Activated T-helper 1 cell treated with anti-CD3 and anti-CD28 coated beads, Interleukin-12 subunit alpha, Interleukin-12 subunit beta, Interleukin-2, Interleukin-4 antibody, amounts not matched to agents 30 ng/mL and 10 ng/mL and 1 ng/mL, durations not matched to agents 14 hours and 24 hours and 36 hours (primary cell): Measurements from ENCODE around the gene TLL2. TPM values are rescaled to one million over a fixed set of nuclear protein-coding genes. Genes with fewer than 3 reads are reported as not detected.

Experiments used
- DNase-seq: peaks from one replicate; pipeline ENCODE4 v3.0.0; 2021; ENCODE audit warnings: low spot score
- H3K27ac Mint-ChIP-seq: one replicate; pipeline ENCODE4 v1.8.0; 2021; ENCODE audit warnings: mild to moderate bottlenecking, mixed read lengths
- H3K27me3 Mint-ChIP-seq: one replicate; pipeline ENCODE4 v1.8.0; 2022; ENCODE audit warnings: mild to moderate bottlenecking, moderate library complexity, mixed read lengths; ENCODE audit not compliant: insufficient read depth
- H3K36me3 Mint-ChIP-seq: one replicate; pipeline ENCODE4 v1.8.0; 2021; ENCODE audit warnings: low read depth, mixed read lengths
- H3K4me1 Mint-ChIP-seq: one replicate; pipeline ENCODE4 v1.8.0; 2021; ENCODE audit warnings: low read depth, mixed read lengths
- H3K4me3 Mint-ChIP-seq: one replicate; pipeline ENCODE4 v1.8.0; 2021; ENCODE audit warnings: mild to moderate bottlenecking, moderate library complexity, mixed read lengths
- H3K9me3 Mint-ChIP-seq: one replicate; pipeline ENCODE4 v1.8.0; 2021; ENCODE audit warnings: mixed read lengths
- intact Hi-C: fragments of 100-400 bp; cut with micrococcal nuclease; formaldehyde crosslinking; loops from one replicate; pipeline ENCODE4 v1.15.1; 2024
- total RNA-seq: library from RNA; stranded (reverse); gene quantifications from 2 replicates; pipeline ENCODE4 v1.2.3, GENCODE V29; 2022

The TLL2 gene
- total RNA-seq, 1 donor from 2014 or later = not detected

DNA sequence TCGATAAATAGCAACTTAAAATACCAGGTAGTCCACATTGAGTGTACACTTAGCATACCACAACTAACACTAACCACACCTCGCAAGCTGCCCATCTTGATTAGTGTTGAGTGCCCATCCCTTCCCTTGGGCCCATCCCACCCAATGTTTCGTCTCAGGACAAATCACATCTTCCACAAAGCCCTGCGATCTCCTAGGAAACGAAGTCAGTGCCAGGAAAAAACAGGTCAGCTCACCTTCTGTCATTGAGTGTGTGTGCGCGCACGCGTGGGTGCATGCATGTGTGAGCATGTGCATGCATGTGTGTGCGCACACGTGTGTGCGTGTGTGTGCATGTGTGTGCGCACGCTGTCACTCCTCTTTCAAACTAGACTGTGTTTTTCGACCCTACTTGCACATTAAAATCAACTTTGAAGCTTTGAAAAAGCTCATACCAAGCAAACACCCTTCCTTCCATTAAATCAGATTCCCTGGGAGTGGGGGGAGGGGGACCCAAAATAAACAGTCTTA, 106.1 kb downstream of the TLL2 start:
- H3K27me3 Mint-ChIP-seq = peaks cover 13% of the 10 kb centered on the region
- no peak overlapping the region for H3K27ac Mint-ChIP-seq
- H3K4me3 Mint-ChIP-seq = no peak overlapping the region
- no peaks in the 10 kb centered on the region for H3K9me3 Mint-ChIP-seq
- intact Hi-C loops = no loop called here
- no peaks in the 10 kb centered on the region for H3K36me3 Mint-ChIP-seq
- no peaks in the 10 kb centered on the region for H3K4me1 Mint-ChIP-seq
- DNase-seq = no peak

DNA sequence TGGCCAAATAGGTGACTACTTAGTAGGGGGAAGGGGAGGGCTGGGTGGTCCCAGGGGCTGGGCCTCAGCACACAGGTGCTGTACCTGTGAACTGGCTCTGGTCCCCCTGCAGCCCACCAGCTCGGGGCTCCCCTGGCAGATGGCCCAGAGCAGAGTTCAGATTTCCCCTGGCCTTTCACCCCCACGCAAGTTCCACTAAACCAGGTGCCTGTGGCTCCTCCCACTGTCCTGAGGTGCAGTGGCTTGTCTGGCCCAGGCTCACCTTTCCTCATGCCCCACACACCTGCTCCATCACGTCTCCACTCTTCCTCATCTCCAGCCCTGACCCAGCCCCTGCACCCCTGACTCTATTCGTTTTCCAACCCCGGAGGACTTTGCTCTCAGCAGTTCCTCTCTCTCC, 107.6 kb downstream of the TLL2 start:
- Mint-ChIP-seq H3K36me3 (no peaks in the 10 kb centered on the region), H3K27ac (no peak overlapping the region), H3K4me1 (no peaks in the 10 kb centered on the region), H3K9me3 (no peaks in the 10 kb centered on the region), H3K4me3 (no peak overlapping the region), H3K27me3 (peaks cover 10% of the 10 kb centered on the region)
- no peak for DNase-seq
- intact Hi-C loops = no loop called here

DNA sequence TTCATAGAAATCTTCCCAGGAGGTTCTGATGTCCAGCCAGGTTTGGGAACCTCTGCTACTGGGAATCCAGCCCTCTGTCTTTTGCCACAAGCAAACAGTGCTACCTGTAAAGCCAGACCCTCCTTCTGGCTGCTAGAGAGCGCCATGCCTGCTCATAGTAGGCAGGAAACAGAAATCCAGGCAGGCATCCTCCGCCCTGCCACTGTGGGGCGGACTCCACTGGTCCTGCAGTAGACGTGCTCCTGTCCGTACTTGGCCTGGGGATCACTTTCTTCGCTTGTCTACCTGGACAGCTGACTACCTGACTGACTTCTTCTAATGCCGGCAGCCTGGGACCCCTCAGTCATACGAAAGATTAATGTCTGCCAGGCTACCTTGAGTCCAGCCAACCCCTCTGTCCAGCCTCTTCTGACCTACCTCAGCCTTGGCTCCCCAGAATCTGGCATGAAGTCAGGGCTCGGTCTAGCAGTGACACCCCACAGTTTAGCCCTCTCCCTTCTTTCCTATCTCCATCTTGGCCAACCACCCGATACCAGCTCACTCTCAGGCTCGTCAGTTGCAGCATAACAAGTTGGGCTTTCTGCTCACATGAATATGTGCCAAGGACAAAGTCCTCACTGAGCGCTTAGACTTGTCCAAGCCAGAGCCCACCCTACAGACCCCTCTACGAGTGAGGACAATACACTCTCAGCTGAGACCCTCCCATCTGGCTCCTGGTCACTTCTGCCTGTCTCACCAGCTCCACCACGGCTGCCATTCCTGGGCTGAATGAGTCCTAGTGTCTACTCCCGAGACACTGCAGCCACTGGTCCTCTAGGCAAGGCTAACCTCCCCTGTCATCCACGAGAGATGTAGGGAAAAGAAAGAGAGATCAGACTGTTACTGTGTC, 111.1 kb downstream of the TLL2 start:
- no peaks in the 10 kb centered on the region for H3K4me1 Mint-ChIP-seq
- intact Hi-C loops = no loop called here

DNA sequence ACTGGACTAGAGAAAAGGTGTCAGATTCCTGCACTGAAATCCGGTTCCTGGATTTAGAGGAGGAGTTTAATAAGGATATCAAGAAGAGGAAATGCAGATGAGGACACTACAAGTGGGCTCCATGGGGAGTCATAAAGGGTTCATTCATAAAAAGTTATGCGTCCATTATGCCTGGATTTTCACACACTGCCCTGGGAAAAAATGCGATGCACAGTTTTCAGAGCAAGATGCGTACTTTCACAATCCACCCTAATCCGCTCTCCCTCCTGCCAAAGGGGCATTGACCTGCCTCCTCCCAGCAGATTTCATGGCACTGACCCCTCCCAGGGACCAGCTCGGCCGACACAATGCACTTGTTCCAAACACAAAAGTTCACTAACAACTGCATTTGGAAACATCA, 112.7 kb downstream of the TLL2 start:
- peaks cover 24% of the 10 kb centered on the region for H3K27me3 Mint-ChIP-seq

More for the DNA sequence above, 111.1 kb downstream of the TLL2 start:
- no peak overlapping the region for H3K4me3 Mint-ChIP-seq
- H3K9me3 Mint-ChIP-seq = no peaks in the 10 kb centered on the region
- peaks cover 21% of the 10 kb centered on the region for H3K27me3 Mint-ChIP-seq
- no peak for DNase-seq
- H3K27ac Mint-ChIP-seq = no peak overlapping the region
- no peaks in the 10 kb centered on the region for H3K36me3 Mint-ChIP-seq

GRCh38 chr10:96400465-96400864, 113.3 kb downstream of the TLL2 start:
- peaks cover 29% of the 10 kb centered on the region for H3K27me3 Mint-ChIP-seq
- no peak overlapping the region for H3K27ac Mint-ChIP-seq
- H3K9me3 Mint-ChIP-seq = no peaks in the 10 kb centered on the region
- H3K4me3 Mint-ChIP-seq = no peak overlapping the region
- H3K4me1 Mint-ChIP-seq = no peaks in the 10 kb centered on the region
- H3K36me3 Mint-ChIP-seq = no peaks in the 10 kb centered on the region
- intact Hi-C loops = no loop called here
- no peak for DNase-seq

More for the DNA sequence above, 112.7 kb downstream of the TLL2 start:
- H3K9me3 Mint-ChIP-seq = no peaks in the 10 kb centered on the region
- H3K4me1 Mint-ChIP-seq = no peaks in the 10 kb centered on the region
- no peaks in the 10 kb centered on the region for H3K36me3 Mint-ChIP-seq
- DNase-seq = no peak
- H3K27ac Mint-ChIP-seq = no peak overlapping the region
- intact Hi-C loops = no loop called here
- H3K4me3 Mint-ChIP-seq = no peak overlapping the region

- H3K4me1 Mint-ChIP-seq = no peaks in the 10 kb centered on the region
- intact Hi-C loops = loop anchor here (5.0 kb wide), 1 partner anchor 244 kb away; no protein-coding TSS in a partner anchor
- no peak overlapping the region for H3K27ac Mint-ChIP-seq
- H3K27me3 Mint-ChIP-seq = peaks cover 36% of the 10 kb centered on the region
- H3K36me3 Mint-ChIP-seq = no peaks in the 10 kb centered on the region
- no peak for DNase-seq
- H3K4me3 Mint-ChIP-seq = no peak overlapping the region
- no peaks in the 10 kb centered on the region for H3K9me3 Mint-ChIP-seq
Measured at GRCh38 chr10:96397902-96398301, 115.8 kb downstream of the TLL2 start.

DNA sequence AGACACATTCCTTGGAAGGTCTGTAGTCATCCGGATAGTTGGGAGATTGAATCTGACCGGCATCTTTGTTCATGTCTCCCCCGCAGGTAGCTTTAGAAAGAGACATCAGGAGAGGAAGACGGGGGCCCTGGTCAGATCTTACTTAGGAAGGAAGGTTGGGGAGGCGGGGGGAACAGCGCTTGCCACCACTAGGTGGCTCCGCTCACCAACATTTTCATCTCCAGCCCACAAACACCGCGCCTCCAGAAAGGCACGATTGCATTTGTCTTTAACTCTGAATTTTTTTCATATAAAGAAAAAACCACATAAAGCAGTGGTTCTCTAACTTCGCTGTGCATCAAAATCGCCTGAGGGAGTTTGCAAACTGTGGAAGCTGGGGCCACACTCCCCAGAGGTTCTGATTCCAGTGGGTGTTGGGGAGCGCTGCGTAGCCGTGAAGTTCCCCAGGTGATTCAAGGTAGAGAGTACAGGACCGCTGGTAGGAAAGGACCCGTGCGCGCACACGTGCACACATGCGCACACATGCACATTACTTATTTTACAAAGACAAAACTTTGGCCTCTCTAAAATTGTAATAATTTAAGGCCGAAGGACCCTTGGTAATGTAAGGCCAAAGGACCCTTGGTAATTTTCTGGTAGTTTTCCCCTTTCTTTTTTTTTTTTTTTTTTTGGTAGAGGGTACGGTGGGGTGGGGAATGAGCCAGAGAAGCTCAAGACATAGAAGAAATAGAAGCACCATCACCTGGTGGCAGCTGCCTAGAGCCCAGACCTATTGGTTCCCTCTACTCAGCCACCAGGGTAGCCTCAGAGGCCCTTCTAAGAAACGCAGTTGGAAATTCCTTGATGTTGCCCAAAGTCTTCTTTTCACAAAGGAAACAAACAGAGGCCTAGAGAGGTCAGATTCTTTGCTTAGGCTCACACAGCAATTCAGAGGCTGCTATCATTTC, 117.5 kb downstream of the TLL2 start:
- H3K9me3 Mint-ChIP-seq = no peaks in the 10 kb centered on the region
- no peaks in the 10 kb centered on the region for H3K36me3 Mint-ChIP-seq
- H3K27me3 Mint-ChIP-seq = peaks cover 37% of the 10 kb centered on the region
- H3K4me1 Mint-ChIP-seq = no peaks in the 10 kb centered on the region
- intact Hi-C loops = loop anchor here (1.0 to 5.0 kb wide), 4 partner anchors 115 to 814 kb away; no protein-coding TSS in a partner anchor
- H3K4me3 Mint-ChIP-seq = no peak overlapping the region
- no peak overlapping the region for H3K27ac Mint-ChIP-seq
- peak; percentile 21 for DNase-seq

GRCh38 chr10:96390460-96390864, 123.3 kb downstream of the TLL2 start:
- H3K4me3 Mint-ChIP-seq = no peak overlapping the region
- no peaks in the 10 kb centered on the region for H3K36me3 Mint-ChIP-seq
- H3K4me1 Mint-ChIP-seq = no peaks in the 10 kb centered on the region
- H3K9me3 Mint-ChIP-seq = no peaks in the 10 kb centered on the region
- no peak overlapping the region for H3K27ac Mint-ChIP-seq
- peaks cover 17% of the 10 kb centered on the region for H3K27me3 Mint-ChIP-seq
- intact Hi-C loops = no loop called here
- no peak for DNase-seq

GRCh38 chr10:96389785-96390184, 123.9 kb downstream of the TLL2 start:
- Mint-ChIP-seq H3K4me1 (no peaks in the 10 kb centered on the region), H3K9me3 (no peaks in the 10 kb centered on the region), H3K27me3 (peaks cover 11% of the 10 kb centered on the region), H3K27ac (no peak overlapping the region), H3K4me3 (no peak overlapping the region), H3K36me3 (no peaks in the 10 kb centered on the region)
- intact Hi-C loops = no loop called here
- DNase-seq = no peak

- no peak for DNase-seq
- H3K27ac Mint-ChIP-seq = no peak overlapping the region
- H3K27me3 Mint-ChIP-seq = peaks cover 7% of the 10 kb centered on the region
- H3K36me3 Mint-ChIP-seq = no peaks in the 10 kb centered on the region
- no peaks in the 10 kb centered on the region for H3K9me3 Mint-ChIP-seq
- H3K4me3 Mint-ChIP-seq = no peak overlapping the region
- H3K4me1 Mint-ChIP-seq = no peaks in the 10 kb centered on the region
- intact Hi-C loops = no loop called here
Measured at GRCh38 chr10:96387601-96388000, 126.1 kb downstream of the TLL2 start.

GRCh38 chr10:96387161-96387560, 126.6 kb downstream of the TLL2 start:
- Mint-ChIP-seq H3K9me3 (no peaks in the 10 kb centered on the region), H3K4me3 (no peak overlapping the region), H3K27me3 (peaks cover 6% of the 10 kb centered on the region), H3K27ac (no peak overlapping the region), H3K36me3 (no peaks in the 10 kb centered on the region), H3K4me1 (no peaks in the 10 kb centered on the region)
- no peak for DNase-seq
- intact Hi-C loops = no loop called here

DNA sequence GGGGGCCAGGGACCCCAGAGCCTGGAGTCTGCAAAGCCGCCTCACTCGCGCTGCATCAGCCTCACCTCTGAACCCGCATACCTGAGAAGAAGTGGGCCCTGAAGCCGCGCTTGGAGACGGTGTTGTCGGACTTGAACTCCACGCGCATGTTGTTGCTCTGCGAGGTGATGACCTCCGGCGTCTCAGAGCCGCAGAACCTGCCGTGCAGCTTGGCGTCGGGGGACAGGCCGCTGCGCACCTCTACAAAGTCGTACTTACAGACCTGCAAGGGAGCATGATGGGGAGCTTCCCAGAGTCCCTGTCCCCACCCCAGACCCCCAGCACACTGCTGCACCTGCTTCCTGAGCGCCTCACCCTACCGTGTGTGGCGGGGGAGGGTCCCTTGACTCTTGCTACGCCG, 129.2 kb downstream of the TLL2 start:
- intact Hi-C loops = no loop called here
- Mint-ChIP-seq H3K36me3 (no peaks in the 10 kb centered on the region), H3K9me3 (no peaks in the 10 kb centered on the region), H3K27me3 (peaks cover 6% of the 10 kb centered on the region), H3K4me3 (no peak overlapping the region), H3K4me1 (no peaks in the 10 kb centered on the region), H3K27ac (no peak overlapping the region)
- DNase-seq = no peak

DNA sequence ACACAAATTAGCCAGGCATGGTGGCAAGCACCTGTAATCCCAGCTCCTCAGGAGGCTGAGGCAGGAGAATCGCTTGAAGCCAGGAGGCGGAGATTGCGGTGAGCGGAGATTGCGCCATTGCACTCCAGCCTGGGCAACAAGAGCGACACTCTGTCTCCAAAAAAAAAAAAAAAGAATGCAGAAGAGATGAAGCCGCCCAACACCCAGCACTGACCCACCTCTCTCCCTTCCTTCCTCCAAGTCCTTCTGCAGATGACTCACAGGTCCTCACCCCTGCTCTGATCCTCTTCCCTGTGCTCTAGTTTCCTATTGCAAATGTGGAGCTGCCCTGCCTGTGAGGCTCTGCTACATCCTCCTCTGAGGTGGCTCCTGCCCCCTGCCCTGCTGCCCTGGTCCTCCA, 132.9 kb downstream of the TLL2 start:
- Mint-ChIP-seq H3K4me3 (no peak overlapping the region), H3K27ac (no peak overlapping the region), H3K4me1 (peaks cover under 1% of the 10 kb centered on the region), H3K27me3 (peaks cover 9% of the 10 kb centered on the region), H3K9me3 (no peaks in the 10 kb centered on the region), H3K36me3 (no peaks in the 10 kb centered on the region)
- intact Hi-C loops = no loop called here
- DNase-seq = no peak
